ENCODE results near the gene MLLT3. TPM values are rescaled to one million over a fixed set of nuclear protein-coding genes. Genes with fewer than 3 reads are reported as not detected.

MLLT3 gene
- polyA plus RNA-seq, 1 experiment: 32.5 TPM

- ChIA-PET CTCF (interaction anchor here (1.5 kb wide), 1 partner anchor 563 kb away, joined by 5 read pairs; no protein-coding TSS in a partner anchor), POLR2A (no interaction called here)
- no peaks in the 10 kb centered on the region for H3K9me3 ChIP-seq (ENCODE audit: control insufficient read depth, insufficient read depth, low read length)
- no peaks in the 10 kb centered on the region for H3K27me3 ChIP-seq (ENCODE audit: control insufficient read depth, insufficient read depth, low read length)
- no peak overlapping the region for H3K27ac ChIP-seq (ENCODE audit: low read depth, low read length)
- no peak overlapping the region for H3K4me3 ChIP-seq (ENCODE audit: low read depth, low read length)
- TF ChIP-seq CTCF (IDR thresholded peaks at IDR 0.05; ENCODE audit: low read depth, low read length): no peak
- DNase-seq (ENCODE audit: low read depth, low spot score): no peak
Observed at GRCh38 chr9:20377790-20378189, 244.5 kb downstream of the MLLT3 start.

GRCh38 chr9:20376731-20377375 lies 245.4 kb downstream of the MLLT3 start:
- no peaks in the 10 kb centered on the region for H3K9me3 ChIP-seq (ENCODE audit: control insufficient read depth, insufficient read depth, low read length)
- TF ChIP-seq CTCF (IDR thresholded peaks at IDR 0.05; ENCODE audit: low read depth, low read length): no peak
- H3K27me3 ChIP-seq (ENCODE audit: control insufficient read depth, insufficient read depth, low read length): no peaks in the 10 kb centered on the region
- H3K4me3 ChIP-seq (ENCODE audit: low read depth, low read length): no peak overlapping the region
- ChIA-PET CTCF (interaction anchor here (0.6 to 1.5 kb wide), 4 partner anchors 20 to 564 kb away, joined by 3 to 5 read pairs (median 3); no protein-coding TSS in a partner anchor), POLR2A (no interaction called here)
- no peak overlapping the region for H3K27ac ChIP-seq (ENCODE audit: low read depth, low read length)
- no peak for DNase-seq (ENCODE audit: low read depth, low spot score)

- Histone ChIP-seq H3K9me3 (ENCODE audit: control insufficient read depth, insufficient read depth, low read length) (no peaks in the 10 kb centered on the region), H3K27ac (ENCODE audit: low read depth, low read length) (no peak overlapping the region), H3K27me3 (ENCODE audit: control insufficient read depth, insufficient read depth, low read length) (no peaks in the 10 kb centered on the region), H3K4me3 (ENCODE audit: low read depth, low read length) (no peak overlapping the region)
- TF ChIP-seq CTCF (IDR thresholded peaks at IDR 0.05; ENCODE audit: low read depth, low read length): no peak
- no peak for DNase-seq (ENCODE audit: low read depth, low spot score)
- ChIA-PET CTCF (interaction anchor here (0.7 kb wide), 1 partner anchor 19 kb away, joined by 3 read pairs; no protein-coding TSS in a partner anchor), POLR2A (no interaction called here)
Observed at GRCh38 chr9:20376042-20376441, 246.3 kb downstream of the MLLT3 start.

GRCh38 chr9:20373263-20373662 lies 249.0 kb downstream of the MLLT3 start:
- Histone ChIP-seq H3K27me3 (ENCODE audit: control insufficient read depth, insufficient read depth, low read length) (no peaks in the 10 kb centered on the region), H3K27ac (ENCODE audit: low read depth, low read length) (no peak overlapping the region), H3K4me3 (ENCODE audit: low read depth, low read length) (no peak overlapping the region), H3K9me3 (ENCODE audit: control insufficient read depth, insufficient read depth, low read length) (no peaks in the 10 kb centered on the region)
- no peak for TF ChIP-seq CTCF (IDR thresholded peaks at IDR 0.05; ENCODE audit: low read depth, low read length)
- no peak for DNase-seq (ENCODE audit: low read depth, low spot score)
- ChIA-PET POLR2A (no interaction called here), CTCF (interaction anchor here (0.6 kb wide), 1 partner anchor 200 kb away, joined by 3 read pairs; no protein-coding TSS in a partner anchor)

- Histone ChIP-seq H3K27ac (ENCODE audit: low read depth, low read length) (no peak overlapping the region), H3K4me3 (ENCODE audit: low read depth, low read length) (no peak overlapping the region), H3K27me3 (ENCODE audit: control insufficient read depth, insufficient read depth, low read length) (no peaks in the 10 kb centered on the region), H3K9me3 (ENCODE audit: control insufficient read depth, insufficient read depth, low read length) (no peaks in the 10 kb centered on the region)
- DNase-seq (ENCODE audit: low read depth, low spot score): no peak
- CTCF ChIA-PET: no interaction called here
- POLR2A ChIA-PET: no interaction called here
- no peak for TF ChIP-seq CTCF (IDR thresholded peaks at IDR 0.05; ENCODE audit: low read depth, low read length)
Observed at GRCh38 chr9:20369391-20369790, 252.9 kb downstream of the MLLT3 start.

Data from AG04450 (cell line).